HG03159 (cell line): Measurements from ENCODE around the gene BZW2.
A peak's percentile ranks its signal among the peaks of the same experiment; 100 is the strongest.
"Not testable (repeated sequence)": the region's sequence is repeated elsewhere in the genome, so short reads cannot be mapped to it uniquely, and the experiment has no call there.

Source experiments
- ATAC-seq: cut with Tn5 transposase; IDR thresholded peaks from one replicate; pipeline ENCODE4 v1.9.1; 2021; ENCODE audit warnings: mild to moderate bottlenecking, moderate library complexity; ENCODE audit not compliant: unreplicated experiment

Gene BZW2

DNA sequence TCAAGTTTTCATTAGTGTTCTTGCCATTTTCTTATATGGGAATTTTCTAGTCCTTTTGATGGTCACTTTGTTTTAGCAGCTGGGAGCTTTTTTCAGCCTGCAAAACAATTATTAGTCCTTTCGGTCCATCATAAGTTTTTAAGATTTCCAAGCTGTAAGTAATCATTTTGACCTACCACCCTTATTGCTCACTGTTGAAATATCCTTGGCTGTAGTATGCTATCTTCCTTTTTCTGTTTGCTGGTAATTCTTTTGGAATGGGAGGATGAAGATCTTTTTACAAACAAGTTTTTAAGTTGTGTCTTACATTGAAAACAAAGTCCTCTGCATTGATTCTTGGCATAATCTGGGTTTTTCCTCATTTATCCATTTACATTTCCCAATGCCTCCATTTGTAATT, 24.0 kb downstream of the BZW2 start:
- no peak for ATAC-seq

DNA sequence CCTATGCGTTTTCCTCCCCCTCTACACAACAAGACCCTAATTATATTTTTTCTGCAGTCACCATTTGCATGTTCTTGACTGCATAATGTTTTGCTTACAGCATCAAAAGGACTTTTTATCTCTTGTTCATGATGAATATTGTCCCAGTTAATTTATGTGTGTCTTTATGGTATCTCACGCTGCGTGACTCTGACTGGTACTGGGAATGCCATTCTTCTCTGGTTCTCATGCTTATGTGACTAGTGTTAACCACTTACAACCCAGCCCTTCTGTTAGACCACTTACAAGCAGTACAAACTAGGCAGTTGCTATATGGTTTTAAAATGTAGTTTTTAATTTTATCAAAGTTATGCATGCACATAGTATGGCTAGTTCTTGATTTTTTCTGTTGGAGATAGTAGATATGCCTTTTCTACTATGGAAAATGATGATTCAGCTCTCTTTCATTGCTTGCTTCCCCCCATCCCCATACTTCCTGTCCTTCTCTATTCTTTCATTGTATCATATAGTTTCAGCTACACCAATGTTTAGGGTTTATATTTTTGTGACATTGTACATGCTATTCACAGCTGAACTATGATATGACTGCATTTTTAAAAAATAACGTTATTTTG, 24.9 kb downstream of the BZW2 start:
- no peak for ATAC-seq

DNA sequence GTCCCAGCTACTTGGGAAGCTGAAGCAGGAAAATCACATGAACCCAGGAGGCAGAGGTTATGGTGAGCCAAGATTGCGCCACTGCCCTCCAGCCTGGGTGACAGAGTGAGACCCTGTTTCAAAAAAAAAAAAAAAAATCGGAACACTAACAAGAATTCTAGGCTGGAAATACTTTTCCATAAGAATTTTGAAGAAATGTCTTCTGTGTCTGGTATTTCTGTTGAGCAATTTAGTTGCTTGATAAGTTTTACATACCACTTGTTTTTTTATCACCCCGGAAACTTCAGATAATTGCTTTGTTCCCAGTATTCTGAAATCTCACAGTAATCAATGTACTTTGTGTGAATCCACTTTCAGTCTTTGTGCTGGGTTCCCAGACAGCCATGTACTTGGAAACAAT, 25.8 kb downstream of the BZW2 start:
- no peak for ATAC-seq

DNA sequence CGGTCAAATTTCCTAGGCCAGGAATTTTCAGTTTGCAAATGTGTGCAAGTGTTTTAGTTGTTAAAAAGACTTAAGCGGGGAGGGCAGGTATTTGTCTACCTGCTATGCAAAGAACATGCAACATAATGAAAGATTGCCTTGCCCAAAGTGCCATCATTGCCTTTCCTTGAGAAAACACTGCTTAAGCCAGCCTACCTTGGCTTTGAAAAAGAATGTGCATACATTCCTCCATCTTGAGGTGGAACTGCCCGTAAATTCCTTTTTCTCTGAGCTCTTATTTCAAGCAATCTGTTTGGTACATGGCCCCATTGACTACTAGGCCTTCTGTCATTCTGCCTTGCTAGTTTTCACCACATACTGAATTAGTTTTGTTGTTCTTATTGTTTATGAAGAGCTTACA, 29.3 kb downstream of the BZW2 start:
- ATAC-seq, result no peak

DNA sequence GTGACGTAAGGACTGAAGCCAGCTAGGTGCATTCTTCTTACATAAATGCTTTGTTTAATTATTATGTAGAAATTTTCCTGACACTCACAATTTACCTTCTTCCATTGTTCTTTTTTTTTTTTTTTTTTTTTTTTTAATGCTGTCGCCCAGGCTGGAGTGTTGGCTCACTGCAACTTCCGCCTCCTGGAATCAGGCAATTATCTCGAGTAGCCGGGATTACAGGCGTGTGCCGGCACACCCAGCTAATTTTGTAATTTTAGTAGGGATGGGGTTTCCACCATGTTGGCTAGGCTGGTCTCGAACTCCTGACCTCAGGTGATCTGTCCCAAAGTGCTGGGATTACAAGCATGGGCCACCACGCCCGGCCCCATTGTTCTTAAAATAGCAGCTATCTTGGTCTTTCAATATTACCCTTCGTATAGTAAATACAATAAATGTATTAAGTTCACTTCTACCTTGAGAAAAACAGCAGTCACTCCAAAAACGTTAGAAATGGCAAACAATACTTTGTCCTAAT, 32.1 kb downstream of the BZW2 start:
- ATAC-seq, result no peak

DNA sequence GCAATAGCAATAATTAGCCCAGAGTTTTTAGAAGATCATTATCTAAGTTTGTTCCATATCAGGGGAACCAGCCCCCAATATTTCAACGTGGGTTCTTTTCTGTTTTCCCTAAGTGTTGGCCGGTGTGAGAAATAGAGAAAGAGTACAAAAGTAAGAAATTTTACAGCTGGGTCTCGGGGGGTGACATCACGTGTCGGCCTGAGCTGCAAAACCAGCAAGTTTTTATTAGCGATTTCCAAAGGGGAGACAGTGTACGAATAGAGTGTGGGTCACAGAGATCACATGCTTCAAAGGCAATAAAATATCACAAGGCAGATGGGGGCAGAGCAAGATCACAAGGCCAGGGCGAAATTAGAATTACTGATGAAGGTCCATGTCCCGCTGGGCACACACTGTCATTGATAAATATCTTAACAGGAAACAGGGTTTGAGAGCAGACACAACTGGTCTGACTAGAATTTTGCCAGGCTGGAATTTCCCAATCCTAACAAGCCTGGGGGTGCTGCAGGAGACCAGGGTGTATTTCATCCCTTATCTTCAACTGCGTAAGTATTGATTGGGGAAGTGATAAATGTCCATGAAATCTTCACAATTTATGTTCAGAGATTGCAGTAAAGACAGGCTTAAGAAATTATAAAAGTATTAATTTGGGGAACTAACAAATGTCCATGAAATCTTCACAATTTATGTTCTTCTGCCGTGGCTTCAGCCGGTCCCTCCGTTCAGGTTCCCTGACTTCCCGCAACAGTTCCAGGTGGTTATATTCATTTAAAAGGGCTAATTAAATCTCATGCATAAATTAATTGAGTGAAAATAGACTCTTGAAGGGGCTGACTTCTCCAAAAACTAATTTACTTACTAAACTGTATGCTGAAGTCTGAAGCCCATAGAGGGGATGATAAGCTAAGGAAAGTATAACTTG, 32.9 kb downstream of the BZW2 start:
- ATAC-seq, result not testable (repeated sequence)

DNA sequence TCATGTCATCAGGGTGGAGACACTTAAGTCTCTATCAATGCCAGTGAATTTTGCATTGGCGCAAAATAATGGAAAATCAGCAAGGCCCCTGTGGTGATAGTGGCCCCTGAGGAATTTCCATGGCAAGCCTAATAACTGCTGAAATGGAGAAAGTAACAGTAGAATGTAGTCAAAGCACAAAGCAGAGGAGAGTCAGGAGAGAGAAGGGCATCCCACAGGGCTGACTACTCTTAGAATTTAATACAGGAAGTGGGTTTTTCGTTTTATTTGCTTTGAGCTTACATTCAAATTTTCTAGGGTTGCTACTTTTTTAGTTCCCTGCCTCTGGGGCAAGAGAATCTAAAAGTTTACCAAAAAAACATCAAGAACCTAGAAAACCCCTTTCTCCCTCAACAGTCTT, 39.0 kb downstream of the BZW2 start:
- no peak for ATAC-seq

DNA sequence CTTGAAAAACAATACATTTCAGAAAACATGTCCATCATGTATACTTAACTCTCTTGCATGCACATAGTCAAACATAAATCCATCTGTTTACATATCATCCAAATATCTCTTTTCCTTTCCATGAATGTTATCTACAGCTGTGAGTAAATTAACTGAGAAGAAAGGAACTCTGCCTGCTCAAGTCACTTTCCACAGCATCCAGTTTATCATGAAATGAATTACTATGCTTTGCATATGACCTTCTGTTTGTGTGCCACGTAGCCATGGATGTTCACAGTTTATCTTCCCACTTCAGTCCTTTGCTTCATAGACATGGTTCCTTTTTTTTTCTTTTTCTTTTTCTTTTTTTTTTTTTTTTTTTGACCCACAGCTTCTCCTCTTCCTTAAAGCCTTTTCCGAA, 39.6 kb downstream of the BZW2 start:
- ATAC-seq, result no peak

DNA sequence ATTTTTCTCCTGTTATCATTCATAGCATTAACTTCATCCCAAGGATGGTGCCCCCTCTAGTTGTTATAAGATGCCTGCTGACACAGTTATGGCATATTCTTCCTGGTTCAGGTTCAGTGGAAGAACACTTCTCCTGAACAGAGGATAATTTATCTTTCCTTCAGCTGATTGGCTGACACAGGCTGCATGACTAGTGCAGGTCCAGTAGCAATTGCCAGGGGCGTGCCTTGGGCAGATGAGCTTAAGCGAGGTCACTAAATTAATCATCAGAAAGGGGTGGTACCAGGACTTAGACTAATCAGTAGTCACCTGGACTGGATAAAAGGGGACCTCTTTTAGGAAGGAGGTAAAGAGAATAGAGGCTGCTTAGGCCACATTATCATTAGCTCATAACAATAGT, 42.3 kb downstream of the BZW2 start:
- no peak for ATAC-seq

DNA sequence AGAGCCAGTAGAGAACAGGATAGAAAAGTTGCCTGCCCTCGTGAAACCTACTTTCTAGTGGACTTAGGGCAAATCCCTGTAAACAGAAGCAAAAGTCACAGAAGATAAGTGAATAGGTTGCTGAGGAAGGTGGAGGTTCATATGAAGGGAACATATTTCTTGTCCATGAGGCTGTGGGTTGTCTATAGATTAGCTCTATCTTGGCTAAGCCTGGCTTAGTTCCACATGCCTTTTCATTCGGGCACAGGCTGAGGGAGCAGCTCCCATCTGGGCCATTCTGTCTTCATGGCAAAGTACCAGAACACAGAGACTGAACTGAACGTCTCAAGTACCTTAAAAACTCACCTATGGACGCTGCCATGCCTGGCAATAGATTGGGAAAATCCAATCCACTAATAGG, 45.3 kb downstream of the BZW2 start:
- ATAC-seq, result no peak

DNA sequence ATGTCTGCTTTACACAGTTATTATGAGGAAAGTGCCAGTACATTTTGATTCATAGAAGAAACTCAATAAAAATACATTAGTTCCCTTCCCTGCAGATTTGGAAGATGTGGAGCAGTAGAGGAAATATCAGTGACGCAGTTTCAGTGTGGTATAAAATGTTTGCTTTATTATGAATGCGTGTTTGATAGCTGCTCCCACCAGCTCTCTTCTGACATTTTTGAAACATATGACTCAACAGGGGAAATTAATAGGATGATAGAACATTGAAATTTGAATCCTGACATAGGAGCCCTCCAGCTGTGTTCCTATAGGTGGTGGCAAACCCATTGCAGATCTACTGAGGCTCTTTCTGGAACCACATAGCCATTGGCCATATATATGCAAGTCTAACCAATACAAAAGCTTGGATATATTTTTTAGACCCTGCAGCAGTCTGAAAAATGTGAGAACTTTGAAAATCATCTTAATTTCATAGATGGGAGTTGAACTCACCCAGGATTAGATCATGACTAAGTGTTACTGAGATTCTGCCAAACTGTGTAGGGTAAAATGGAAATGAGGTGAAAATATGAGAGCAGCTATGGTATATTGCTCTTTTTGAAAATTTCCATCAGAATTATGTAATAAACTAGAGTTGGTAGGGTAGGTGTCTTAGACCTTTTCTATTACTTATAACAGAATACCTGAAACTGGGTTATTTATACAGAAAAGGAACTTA, 47.8 kb downstream of the BZW2 start:
- ATAC-seq, result no peak

DNA sequence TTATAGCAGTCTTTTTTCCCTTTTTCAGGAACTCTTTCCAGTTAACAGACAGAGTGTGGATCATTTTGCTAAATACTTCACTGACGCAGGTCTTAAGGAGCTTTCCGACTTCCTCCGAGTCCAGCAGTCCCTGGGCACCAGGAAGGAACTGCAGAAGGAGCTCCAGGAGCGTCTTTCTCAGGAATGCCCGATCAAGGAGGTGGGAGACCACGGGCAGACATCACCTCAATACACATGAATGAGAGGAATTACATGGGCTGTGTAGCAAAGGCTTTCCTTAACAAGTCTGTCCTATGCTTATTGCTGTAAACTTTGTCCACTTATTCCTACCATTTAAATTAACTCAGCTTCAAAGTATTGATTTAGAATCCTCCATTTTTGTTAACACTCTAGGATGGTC, 48.8 kb downstream of the BZW2 start:
- ATAC-seq, result no peak

DNA sequence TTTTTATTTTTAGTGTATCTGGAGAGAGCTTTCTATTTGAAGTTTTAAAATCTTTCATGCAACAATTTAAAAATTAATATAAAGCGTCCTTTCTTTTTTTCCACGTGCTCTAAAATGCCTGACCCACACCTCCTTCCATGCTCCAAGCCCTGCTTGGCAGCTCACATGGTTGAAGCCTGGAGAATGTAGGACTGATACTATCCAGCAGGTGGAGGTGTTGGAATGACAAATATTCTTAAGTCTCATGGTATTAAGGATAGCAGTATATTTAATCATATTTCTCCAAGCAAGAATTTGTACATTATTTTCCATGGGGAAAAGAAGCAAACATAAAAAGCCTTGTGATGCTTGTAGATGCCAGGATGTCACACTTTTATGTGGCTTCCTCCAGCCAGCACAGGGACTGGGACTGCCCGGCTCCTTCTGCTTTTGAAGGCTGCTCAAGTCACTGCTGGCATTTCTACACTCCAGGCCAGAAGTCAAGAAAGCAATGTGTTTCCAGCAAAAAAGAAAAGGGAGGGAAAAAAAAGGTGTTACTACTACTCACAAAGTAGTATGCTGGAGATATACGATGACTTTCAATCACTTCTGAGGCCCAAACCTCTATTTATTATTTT, 49.7 kb downstream of the BZW2 start:
- peak; percentile 61 for ATAC-seq

DNA sequence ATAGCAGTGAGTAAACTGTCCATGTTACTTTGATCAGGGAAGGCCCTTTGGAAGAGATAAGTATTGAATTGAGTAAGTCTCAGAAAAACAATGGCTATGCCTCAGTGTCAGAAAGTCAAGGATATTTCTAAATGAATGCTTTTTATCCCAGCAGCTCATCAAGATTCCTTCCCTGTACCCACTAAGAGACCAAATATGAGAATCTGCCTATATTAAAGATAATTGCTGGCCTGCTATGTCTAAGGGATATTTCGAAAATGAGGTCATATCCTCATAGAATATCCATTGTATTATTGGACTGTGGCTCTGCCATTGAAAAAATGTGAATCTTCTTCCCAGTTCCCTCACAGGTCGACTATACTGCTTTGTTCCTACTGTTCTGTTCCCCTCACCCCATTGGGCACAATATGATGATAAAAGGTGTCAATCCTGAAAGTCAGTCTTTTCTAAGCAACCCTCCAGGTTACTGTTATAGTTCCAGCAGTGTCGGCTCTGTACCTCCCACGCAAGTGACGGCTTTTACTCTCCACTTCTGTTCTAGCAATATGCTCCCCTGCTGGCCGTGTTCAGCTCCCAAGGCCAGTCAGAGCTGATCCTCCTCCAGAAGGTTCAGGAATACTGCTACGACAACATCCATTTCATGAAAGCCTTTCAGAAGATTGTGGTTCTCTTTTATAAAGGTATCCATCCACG, 51.7 kb downstream of the BZW2 start:
- no peak for ATAC-seq

DNA sequence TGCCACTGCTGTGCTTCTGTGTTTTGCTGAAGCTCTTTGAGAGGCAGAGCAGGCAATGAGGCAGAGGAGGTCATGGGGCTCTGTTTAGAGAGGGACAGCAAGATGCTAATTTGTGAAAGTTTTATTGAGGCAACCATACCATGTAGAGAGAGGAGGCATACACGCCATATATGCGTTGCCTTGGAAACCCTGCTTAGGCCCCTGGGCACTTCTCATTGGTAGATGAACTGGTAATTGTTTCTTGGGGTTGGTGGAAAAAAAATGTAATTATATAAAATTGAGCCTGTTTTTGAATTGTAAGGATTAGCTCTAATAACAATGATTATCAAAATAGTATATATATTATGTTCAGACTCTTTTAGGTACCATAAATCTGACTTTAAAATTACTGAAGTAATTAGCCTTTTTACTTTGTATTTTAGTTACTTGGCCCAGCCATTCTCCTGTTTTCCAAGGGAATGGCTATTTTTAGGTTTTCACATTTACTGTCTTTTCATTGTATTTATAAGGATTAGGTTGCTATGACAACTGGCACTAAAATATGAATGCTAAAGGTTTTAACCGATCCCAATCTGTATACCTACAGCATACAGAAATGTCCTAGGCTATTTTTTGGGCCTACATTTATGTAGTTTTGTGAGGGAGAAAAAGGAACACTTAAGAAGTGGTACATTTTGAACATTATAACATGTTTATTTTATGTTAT, 52.4 kb downstream of the BZW2 start:
- ATAC-seq, result no peak

DNA sequence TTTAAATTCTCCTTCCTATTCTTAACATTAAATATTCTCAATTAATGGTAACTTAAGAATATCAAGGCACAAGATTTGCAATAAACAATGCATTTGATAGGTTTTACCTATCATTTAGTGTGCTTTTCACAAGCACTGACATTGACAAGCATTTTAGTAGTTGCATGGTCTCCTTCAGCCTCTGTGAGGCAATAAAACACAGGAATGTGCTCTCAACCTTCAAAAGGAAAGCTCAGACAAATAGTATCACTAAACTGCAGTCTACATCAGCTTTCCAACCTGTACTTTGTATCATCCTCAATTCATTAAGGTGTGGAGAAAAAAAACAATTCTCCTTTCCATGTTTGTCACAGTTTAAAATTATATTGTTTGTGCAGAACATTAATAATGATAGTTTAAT, 56.5 kb downstream of the BZW2 start:
- no peak for ATAC-seq

DNA sequence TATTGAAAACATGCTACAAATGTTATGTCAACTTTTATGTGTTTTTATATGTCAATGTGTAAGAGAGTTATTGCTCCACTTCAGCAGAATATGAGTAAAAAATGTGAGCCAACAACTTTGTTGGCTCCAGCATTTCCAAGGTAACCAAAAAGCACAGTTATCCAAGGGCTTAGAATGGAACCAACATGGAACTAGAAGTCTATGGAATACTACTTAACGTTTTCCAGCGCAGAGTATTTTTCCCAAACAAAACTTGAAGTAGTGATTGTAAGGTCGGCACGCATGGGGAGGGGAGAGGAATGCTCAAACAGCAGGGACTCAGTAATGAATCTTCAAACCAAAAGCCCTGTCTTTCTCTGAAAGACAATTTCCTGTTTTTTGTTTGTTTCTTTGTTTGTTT, 62.5 kb downstream of the BZW2 start:
- ATAC-seq, result no peak

DNA sequence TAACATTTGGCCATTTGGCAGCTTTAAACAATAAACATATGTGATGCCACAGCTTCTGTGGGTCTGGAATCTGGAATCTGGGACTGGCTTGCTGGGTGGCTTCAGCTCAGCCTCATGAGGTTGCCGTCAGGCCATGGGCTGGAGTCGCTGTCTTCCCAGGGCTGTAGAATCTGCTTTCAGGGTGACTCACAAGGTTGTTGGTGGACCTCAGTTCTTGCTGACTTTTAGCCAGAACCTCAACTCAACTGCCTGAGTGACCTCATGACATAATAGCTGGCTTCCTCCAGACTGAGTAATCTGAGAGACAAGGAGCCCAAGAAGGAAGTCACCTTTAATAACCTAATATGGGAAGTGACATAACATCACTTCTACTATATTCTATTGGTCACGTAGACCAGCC, 63.0 kb downstream of the BZW2 start:
- ATAC-seq, result no peak

DNA sequence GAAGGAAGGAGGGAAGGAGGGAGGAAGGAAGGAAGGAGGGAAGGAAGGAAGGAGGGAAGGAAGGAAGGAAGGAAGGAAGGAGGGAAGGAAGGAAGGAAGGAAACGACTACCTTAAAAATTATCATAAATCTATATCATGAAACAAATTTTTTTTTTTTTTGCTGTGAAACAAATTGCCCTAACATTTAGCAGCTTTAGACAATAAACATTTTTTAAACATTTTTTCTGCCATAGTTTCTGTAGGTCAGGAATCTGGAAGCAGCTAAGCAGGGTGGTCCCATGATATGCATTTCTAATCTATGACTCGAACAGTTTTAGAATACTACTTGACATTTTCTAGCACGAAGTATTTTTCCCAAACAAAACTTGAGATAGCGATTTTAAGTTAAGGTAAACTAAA, 64.7 kb downstream of the BZW2 start:
- ATAC-seq, result no peak

DNA sequence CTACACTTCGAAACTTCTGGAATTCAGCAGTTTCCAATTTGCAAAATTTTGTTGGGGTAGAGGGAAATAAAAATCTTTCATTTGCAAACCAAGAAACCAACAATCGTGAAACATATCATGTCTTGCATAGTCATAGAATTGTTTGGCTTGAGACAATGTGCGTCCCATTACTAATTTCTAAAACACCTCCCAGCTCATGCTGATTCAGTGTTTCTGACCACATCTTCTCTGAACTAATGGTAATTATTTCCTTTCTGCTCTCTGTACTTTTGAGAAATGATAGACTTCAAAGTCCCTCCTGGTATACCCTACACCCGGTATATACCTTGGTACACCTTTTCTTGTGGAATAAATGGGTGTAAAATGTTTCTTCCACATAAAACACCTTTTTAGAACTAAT, 65.7 kb downstream of the BZW2 start:
- no peak for ATAC-seq
